GM23338 (cell line): ENCODE measurements around the gene AGFG1. TPM values are rescaled to one million over a fixed set of nuclear protein-coding genes. Genes with fewer than 3 reads are reported as not detected.
A peak's percentile ranks its signal among the peaks of the same experiment; 100 is the strongest.

Experiments
- ATAC-seq: fragments of 200-7000 bp; cut with Tn5 transposase; 3 replicates; pipeline ENCODE4 v1.9.1; 2020
- DNase-seq: peaks from one replicate; pipeline ENCODE4 v3.0.0-alpha.2; 2015; ENCODE audit warnings: low spot score
- H2AFZ ChIP-seq: fragments of 200-600 bp; sonication (generic); 2 replicates; pipeline ENCODE4 v1.8.0; 2016; ENCODE audit warnings: antibody characterized with exemption, mild to moderate bottlenecking, moderate library complexity
- H3F3A ChIP-seq: fragments of 200-600 bp; sonication (generic); replicated peaks from 2 replicates; pipeline ENCODE4 v1.8.0; 2017; ENCODE audit warnings: antibody characterized with exemption, mixed run types, low read depth
- H3K27ac ChIP-seq: fragments of 200-600 bp; sonication (generic); 2 replicates; pipeline ENCODE4 v1.6.1; 2016; ENCODE audit warnings: low read depth
- H3K27me3 ChIP-seq: fragments of 200-600 bp; sonication (generic); 2 replicates; pipeline ENCODE4 v1.8.0; 2016; ENCODE audit warnings: mild to moderate bottlenecking, mixed run types, moderate library complexity; ENCODE audit not compliant: insufficient read depth
- H3K36me3 ChIP-seq: fragments of 200-600 bp; sonication (generic); 2 replicates; pipeline ENCODE4 v1.8.0; 2016; ENCODE audit warnings: mild to moderate bottlenecking; ENCODE audit not compliant: insufficient read depth
- H3K4me1 ChIP-seq: fragments of 200-600 bp; sonication (generic); 2 replicates; pipeline ENCODE4 v1.8.0; 2016; ENCODE audit warnings: mild to moderate bottlenecking, moderate library complexity; ENCODE audit not compliant: insufficient read depth
- H3K4me2 ChIP-seq: fragments of 200-600 bp; sonication (generic); 2 replicates; pipeline ENCODE4 v1.7.1; 2017; ENCODE audit warnings: mixed run types
- H3K4me3 ChIP-seq: fragments of 200-600 bp; sonication (generic); 2 replicates; pipeline ENCODE4 v1.6.1; 2016; ENCODE audit warnings: mixed run types
- H3K79me2 ChIP-seq: fragments of 200-600 bp; sonication (generic); replicated peaks from 2 replicates; pipeline ENCODE4 v1.8.0; 2017; ENCODE audit warnings: mild to moderate bottlenecking; ENCODE audit not compliant: insufficient read depth
- H3K9me2 ChIP-seq: fragments of 200-600 bp; sonication (generic); 2 replicates; pipeline ENCODE4 v1.8.0; 2017; ENCODE audit not compliant: insufficient read depth
- H4K20me1 ChIP-seq: fragments of 200-600 bp; sonication (generic); replicated peaks from 2 replicates; pipeline ENCODE4 v1.8.0; 2017; ENCODE audit warnings: mild to moderate bottlenecking; ENCODE audit not compliant: insufficient read depth
- H3K27ac Mint-ChIP-seq: 2 replicates; pipeline ENCODE4 v1.8.0; 2020; ENCODE audit warnings: inconsistent platforms, mild to moderate bottlenecking, moderate library complexity, mixed read lengths
- H3K27me3 Mint-ChIP-seq: 3 replicates; pipeline ENCODE4 v1.8.0; 2022; ENCODE audit warnings: low read depth, mild to moderate bottlenecking, moderate library complexity, mixed read lengths, inconsistent platforms; ENCODE audit not compliant: insufficient read depth, poor library complexity
- H3K36me3 Mint-ChIP-seq: 3 replicates; pipeline ENCODE4 v1.8.0; 2021; ENCODE audit warnings: low read depth, mild to moderate bottlenecking, inconsistent platforms, moderate library complexity, mixed read lengths
- H3K4me1 Mint-ChIP-seq: 3 replicates; pipeline ENCODE4 v1.8.0; 2020; ENCODE audit warnings: mild to moderate bottlenecking, inconsistent platforms, mixed read lengths
- H3K4me3 Mint-ChIP-seq: 3 replicates; pipeline ENCODE4 v1.8.0; 2021; ENCODE audit warnings: moderate library complexity, mild to moderate bottlenecking, inconsistent platforms, mixed read lengths
- H3K9me3 Mint-ChIP-seq: 3 replicates; pipeline ENCODE4 v1.8.0; 2020; ENCODE audit warnings: moderate library complexity, mild to moderate bottlenecking, inconsistent platforms, mixed read lengths
- CREB1 ChIP-seq: fragments of 250-450 bp; sonication (Bioruptor Pico); IDR thresholded peaks from 2 replicates; pipeline ENCODE4 v1.5.0; 2020; ENCODE audit warnings: low read depth, mild to moderate bottlenecking, moderate library complexity
- EZH2 ChIP-seq: fragments of 200-600 bp; sonication (generic); IDR thresholded peaks from one replicate; pipeline ENCODE4 v1.8.0; 2017; ENCODE audit warnings: antibody characterized with exemption, mild to moderate bottlenecking, low read depth; ENCODE audit not compliant: unreplicated experiment
- EZH2phosphoT487 ChIP-seq: fragments of 200-600 bp; sonication (generic); IDR thresholded peaks from one replicate; pipeline ENCODE4 v1.8.1; 2018; ENCODE audit warnings: antibody characterized with exemption; ENCODE audit not compliant: unreplicated experiment
- JUNB ChIP-seq: IDR thresholded peaks from one replicate; pipeline ENCODE4 v1.6.1; 2016; ENCODE audit warnings: antibody characterized with exemption; ENCODE audit not compliant: unreplicated experiment
- NANOG ChIP-seq: IDR thresholded peaks from 2 replicates; pipeline ENCODE4 v1.6.1; 2016; ENCODE audit warnings: antibody characterized with exemption, borderline replicate concordance
- POLR2AphosphoS5 ChIP-seq: IDR thresholded peaks from 2 replicates; pipeline ENCODE4 v1.6.1; 2016; ENCODE audit warnings: antibody characterized with exemption, low read depth
- REST ChIP-seq: IDR thresholded peaks from one replicate; pipeline ENCODE4 v1.6.1; 2018; ENCODE audit warnings: antibody characterized with exemption; ENCODE audit not compliant: unreplicated experiment
- ZNF114 ChIP-seq: fragments of 250-450 bp; sonication (Bioruptor Pico); IDR thresholded peaks from 2 replicates; pipeline ENCODE4 v1.5.0; 2020; ENCODE audit warnings: mild to moderate bottlenecking, moderate library complexity
- ZNF331 ChIP-seq: fragments of 250-450 bp; sonication (Bioruptor Pico); IDR thresholded peaks from 2 replicates; pipeline ENCODE4 v1.5.0; 2020; ENCODE audit warnings: low read depth, mild to moderate bottlenecking, moderate library complexity
- polyA plus RNA-seq: library from polyadenylated mRNA; unstranded; fragments of >200 nt; fragmentation: Nextera tagmentation; extraction: Ambion mirVana; gene quantifications from 2 replicates; pipeline ENCODE4 v1.2.1, GENCODE V29; 2016
- total RNA-seq: library from RNA; depleted of rRNA; stranded (reverse); fragments of >200 nt; shearing (Covaris generic); gene quantifications from 2 replicates; pipeline ENCODE4 v1.2.3, GENCODE V29; 2014
- TF ChIP-seq, protein P1 (sequence below): fragments of 250-450 bp; sonication (Bioruptor Pico); IDR thresholded peaks from 2 replicates; pipeline ENCODE4 v1.5.0; 2020; ENCODE audit warnings: mild to moderate bottlenecking, moderate library complexity
- TF ChIP-seq, protein P2 (sequence below): IDR thresholded peaks from 2 replicates; pipeline ENCODE4 v1.6.1; 2016; ENCODE audit warnings: antibody characterized with exemption
- TF ChIP-seq, protein P3 (sequence below), 2 experiments: fragments of 200-600 bp in 1 of 2; sonication (generic) in 1 of 2; conservative IDR thresholded peaks; 2 replicates each; pipeline versions ENCODE4 v1.5.1 to v1.6.1; 2016 to 2017; ENCODE audit warnings: antibody characterized with exemption in 2 of 2, low read depth in 2 of 2, mild to moderate bottlenecking in 2 of 2, moderate library complexity in 1 of 2

Gene AGFG1
- total and polyA plus RNA-seq, 2 experiments from 2014 or later, result 14.5 to 113 TPM

DNA sequence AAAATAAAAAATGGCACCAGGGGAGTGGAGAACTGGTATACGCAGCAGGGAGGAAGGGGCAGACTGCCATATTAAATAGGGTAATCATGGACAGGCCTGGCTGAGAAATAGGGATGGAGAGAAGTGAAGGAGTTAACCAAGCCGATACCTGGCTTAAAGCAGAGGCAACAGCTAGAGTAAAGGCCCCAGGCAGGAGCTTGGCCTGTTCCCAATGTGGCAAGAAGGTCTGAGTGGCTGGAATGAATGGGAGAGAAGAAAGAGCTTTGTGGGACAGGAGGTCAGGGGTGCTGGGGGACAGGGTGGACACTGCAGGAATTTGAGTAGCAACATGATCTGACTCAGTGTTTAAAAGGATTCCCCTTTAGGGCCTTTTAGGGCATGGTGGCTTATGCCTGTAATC is 15.9 kb upstream of the AGFG1 start:
- Mint-ChIP-seq H3K9me3 (no peaks in the 10 kb centered on the region), H3K27ac (no peak overlapping the region), H3K36me3 (no peaks in the 10 kb centered on the region), H3K4me3 (no peak overlapping the region), H3K4me1 (peaks cover 13% of the 10 kb centered on the region), H3K27me3 (peaks cover 3% of the 10 kb centered on the region)
- H2AFZ ChIP-seq, result peak overlapping the region; percentile 63; the same call in 1 of the 2 replicates
- TF ChIP-seq JUNB (no peak), ZNF331 (CRISPR knock-in tag) (no peak), EZH2phosphoT487 (no peak), POLR2AphosphoS5 (no peak), ZNF114 (CRISPR knock-in tag) (no peak), CREB1 (CRISPR knock-in tag) (no peak), NANOG (no peak), REST (no peak), EZH2 (no peak)
- TF ChIP-seq, protein P1, sequence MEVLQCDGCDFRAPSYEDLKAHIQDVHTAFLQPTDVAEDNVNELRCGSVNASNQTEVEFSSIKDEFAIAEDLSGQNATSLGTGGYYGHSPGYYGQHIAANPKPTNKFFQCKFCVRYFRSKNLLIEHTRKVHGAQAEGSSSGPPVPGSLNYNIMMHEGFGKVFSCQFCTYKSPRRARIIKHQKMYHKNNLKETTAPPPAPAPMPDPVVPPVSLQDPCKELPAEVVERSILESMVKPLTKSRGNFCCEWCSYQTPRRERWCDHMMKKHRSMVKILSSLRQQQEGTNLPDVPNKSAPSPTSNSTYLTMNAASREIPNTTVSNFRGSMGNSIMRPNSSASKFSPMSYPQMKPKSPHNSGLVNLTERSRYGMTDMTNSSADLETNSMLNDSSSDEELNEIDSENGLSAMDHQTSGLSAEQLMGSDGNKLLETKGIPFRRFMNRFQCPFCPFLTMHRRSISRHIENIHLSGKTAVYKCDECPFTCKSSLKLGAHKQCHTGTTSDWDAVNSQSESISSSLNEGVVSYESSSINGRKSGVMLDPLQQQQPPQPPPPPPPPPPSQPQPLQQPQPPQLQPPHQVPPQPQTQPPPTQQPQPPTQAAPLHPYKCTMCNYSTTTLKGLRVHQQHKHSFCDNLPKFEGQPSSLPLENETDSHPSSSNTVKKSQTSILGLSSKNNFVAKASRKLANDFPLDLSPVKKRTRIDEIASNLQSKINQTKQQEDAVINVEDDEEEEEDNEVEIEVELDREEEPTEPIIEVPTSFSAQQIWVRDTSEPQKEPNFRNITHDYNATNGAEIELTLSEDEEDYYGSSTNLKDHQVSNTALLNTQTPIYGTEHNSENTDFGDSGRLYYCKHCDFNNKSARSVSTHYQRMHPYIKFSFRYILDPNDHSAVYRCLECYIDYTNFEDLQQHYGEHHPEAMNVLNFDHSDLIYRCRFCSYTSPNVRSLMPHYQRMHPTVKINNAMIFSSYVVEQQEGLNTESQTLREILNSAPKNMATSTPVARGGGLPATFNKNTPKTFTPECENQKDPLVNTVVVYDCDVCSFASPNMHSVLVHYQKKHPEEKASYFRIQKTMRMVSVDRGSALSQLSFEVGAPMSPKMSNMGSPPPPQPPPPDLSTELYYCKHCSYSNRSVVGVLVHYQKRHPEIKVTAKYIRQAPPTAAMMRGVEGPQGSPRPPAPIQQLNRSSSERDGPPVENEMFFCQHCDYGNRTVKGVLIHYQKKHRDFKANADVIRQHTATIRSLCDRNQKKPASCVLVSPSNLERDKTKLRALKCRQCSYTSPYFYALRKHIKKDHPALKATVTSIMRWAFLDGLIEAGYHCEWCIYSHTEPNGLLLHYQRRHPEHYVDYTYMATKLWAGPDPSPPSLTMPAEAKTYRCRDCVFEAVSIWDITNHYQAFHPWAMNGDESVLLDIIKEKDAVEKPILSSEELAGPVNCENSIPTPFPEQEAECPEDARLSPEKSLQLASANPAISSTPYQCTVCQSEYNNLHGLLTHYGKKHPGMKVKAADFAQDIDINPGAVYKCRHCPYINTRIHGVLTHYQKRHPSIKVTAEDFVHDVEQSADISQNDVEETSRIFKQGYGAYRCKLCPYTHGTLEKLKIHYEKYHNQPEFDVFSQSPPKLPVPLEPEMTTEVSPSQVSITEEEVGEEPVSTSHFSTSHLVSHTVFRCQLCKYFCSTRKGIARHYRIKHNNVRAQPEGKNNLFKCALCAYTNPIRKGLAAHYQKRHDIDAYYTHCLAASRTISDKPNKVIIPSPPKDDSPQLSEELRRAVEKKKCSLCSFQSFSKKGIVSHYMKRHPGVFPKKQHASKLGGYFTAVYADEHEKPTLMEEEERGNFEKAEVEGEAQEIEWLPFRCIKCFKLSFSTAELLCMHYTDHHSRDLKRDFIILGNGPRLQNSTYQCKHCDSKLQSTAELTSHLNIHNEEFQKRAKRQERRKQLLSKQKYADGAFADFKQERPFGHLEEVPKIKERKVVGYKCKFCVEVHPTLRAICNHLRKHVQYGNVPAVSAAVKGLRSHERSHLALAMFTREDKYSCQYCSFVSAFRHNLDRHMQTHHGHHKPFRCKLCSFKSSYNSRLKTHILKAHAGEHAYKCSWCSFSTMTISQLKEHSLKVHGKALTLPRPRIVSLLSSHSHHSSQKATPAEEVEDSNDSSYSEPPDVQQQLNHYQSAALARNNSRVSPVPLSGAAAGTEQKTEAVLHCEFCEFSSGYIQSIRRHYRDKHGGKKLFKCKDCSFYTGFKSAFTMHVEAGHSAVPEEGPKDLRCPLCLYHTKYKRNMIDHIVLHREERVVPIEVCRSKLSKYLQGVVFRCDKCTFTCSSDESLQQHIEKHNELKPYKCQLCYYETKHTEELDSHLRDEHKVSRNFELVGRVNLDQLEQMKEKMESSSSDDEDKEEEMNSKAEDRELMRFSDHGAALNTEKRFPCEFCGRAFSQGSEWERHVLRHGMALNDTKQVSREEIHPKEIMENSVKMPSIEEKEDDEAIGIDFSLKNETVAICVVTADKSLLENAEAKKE (CRISPR knock-in tag), result no peak
- TF ChIP-seq, protein P2, sequence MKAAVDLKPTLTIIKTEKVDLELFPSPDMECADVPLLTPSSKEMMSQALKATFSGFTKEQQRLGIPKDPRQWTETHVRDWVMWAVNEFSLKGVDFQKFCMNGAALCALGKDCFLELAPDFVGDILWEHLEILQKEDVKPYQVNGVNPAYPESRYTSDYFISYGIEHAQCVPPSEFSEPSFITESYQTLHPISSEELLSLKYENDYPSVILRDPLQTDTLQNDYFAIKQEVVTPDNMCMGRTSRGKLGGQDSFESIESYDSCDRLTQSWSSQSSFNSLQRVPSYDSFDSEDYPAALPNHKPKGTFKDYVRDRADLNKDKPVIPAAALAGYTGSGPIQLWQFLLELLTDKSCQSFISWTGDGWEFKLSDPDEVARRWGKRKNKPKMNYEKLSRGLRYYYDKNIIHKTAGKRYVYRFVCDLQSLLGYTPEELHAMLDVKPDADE, result no peak
- TF ChIP-seq, protein P3, sequence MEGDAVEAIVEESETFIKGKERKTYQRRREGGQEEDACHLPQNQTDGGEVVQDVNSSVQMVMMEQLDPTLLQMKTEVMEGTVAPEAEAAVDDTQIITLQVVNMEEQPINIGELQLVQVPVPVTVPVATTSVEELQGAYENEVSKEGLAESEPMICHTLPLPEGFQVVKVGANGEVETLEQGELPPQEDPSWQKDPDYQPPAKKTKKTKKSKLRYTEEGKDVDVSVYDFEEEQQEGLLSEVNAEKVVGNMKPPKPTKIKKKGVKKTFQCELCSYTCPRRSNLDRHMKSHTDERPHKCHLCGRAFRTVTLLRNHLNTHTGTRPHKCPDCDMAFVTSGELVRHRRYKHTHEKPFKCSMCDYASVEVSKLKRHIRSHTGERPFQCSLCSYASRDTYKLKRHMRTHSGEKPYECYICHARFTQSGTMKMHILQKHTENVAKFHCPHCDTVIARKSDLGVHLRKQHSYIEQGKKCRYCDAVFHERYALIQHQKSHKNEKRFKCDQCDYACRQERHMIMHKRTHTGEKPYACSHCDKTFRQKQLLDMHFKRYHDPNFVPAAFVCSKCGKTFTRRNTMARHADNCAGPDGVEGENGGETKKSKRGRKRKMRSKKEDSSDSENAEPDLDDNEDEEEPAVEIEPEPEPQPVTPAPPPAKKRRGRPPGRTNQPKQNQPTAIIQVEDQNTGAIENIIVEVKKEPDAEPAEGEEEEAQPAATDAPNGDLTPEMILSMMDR (conservative IDR thresholded peaks at IDR 0.05; ENCODE audit: low read depth in 2 of 2), result no peak
- no peaks in the 10 kb centered on the region for H3K9me2 ChIP-seq
- ATAC-seq (no peak), DNase-seq (no peak)
- no peak overlapping the region for H3K4me3 ChIP-seq
- H3K4me1 ChIP-seq, result peaks cover 10% of the 10 kb centered on the region; the same call in 1 of the 2 replicates
- no peaks in the 10 kb centered on the region for H4K20me1 ChIP-seq
- no peak overlapping the region for H3K4me2 ChIP-seq
- H3F3A ChIP-seq, result no peaks in the 10 kb centered on the region
- H3K27ac ChIP-seq, result no peak overlapping the region
- H3K36me3 ChIP-seq, result no peaks in the 10 kb centered on the region
- H3K27me3 ChIP-seq, result no peaks in the 10 kb centered on the region
- H3K79me2 ChIP-seq, result no peaks in the 10 kb centered on the region
